ENCODE data around the gene OPN4. TPM values are rescaled to one million over a fixed set of nuclear protein-coding genes. Genes with fewer than 3 reads are reported as not detected.

The OPN4 gene
- total RNA-seq, 2 donors from 2014 or later, result not detected

DNA sequence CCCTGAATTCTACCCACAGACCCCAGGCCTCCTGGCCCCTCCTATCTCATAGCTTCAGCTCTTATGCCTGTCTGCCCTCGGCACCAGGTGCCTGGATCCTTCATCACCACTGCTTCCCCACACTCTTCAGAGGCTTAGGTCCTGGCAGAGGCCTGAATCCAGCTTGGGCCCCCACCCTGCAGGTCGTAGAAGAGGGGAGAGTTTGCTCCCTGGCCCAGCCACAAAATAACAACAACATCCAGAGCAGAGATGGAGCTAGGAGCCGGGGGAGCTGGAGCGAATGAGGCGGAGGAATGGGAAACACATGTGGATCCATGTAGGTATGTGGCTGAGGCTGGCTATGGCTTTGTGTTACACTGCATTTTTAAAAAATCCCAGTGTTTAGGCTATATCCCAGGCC, 7.8 kb upstream of the OPN4 start:
- Histone ChIP-seq H3K27me3 (ENCODE audit: control insufficient read depth, insufficient read depth, low read length, poor library complexity, severe bottlenecking) (no peaks in the 10 kb centered on the region), H3K36me3 (ENCODE audit: control insufficient read depth, insufficient read depth, low read length) (no peaks in the 10 kb centered on the region), H3K9me3 (ENCODE audit: control insufficient read depth, low read length) (peaks cover under 1% of the 10 kb centered on the region), H3K9ac (ENCODE audit: extremely low read depth, low read length, poor library complexity, severe bottlenecking) (no peak overlapping the region), H3K27ac (ENCODE audit: low read depth, low read length) (no peak overlapping the region), H3K4me1 (ENCODE audit: control insufficient read depth, insufficient read depth, low read length) (no peaks in the 10 kb centered on the region), H3K4me3 (ENCODE audit: low read length) (no peak overlapping the region)
- peaks cover 12% of the 10 kb centered on the region for H3K9me3 Mint-ChIP-seq
- H3K27me3 Mint-ChIP-seq (ENCODE audit: insufficient read depth), result no peaks in the 10 kb centered on the region
- no peaks in the 10 kb centered on the region for H3K4me1 Mint-ChIP-seq
- no peak overlapping the region for H3K27ac Mint-ChIP-seq
- peak; percentile 39 for DNase-seq
- TF ChIP-seq, protein P1, sequence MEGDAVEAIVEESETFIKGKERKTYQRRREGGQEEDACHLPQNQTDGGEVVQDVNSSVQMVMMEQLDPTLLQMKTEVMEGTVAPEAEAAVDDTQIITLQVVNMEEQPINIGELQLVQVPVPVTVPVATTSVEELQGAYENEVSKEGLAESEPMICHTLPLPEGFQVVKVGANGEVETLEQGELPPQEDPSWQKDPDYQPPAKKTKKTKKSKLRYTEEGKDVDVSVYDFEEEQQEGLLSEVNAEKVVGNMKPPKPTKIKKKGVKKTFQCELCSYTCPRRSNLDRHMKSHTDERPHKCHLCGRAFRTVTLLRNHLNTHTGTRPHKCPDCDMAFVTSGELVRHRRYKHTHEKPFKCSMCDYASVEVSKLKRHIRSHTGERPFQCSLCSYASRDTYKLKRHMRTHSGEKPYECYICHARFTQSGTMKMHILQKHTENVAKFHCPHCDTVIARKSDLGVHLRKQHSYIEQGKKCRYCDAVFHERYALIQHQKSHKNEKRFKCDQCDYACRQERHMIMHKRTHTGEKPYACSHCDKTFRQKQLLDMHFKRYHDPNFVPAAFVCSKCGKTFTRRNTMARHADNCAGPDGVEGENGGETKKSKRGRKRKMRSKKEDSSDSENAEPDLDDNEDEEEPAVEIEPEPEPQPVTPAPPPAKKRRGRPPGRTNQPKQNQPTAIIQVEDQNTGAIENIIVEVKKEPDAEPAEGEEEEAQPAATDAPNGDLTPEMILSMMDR (conservative IDR thresholded peaks at IDR 0.05), result no peak
- H3K36me3 Mint-ChIP-seq (ENCODE audit: low read depth), result no peaks in the 10 kb centered on the region
- 92 to 100% methylated on average over 3 to 5 of the region's 5 CpGs for WGBS, 2 experiments (ENCODE audit: insufficient coverage in 1 of 2, insufficient read length in 1 of 2)
- no peak overlapping the region for H3K4me3 Mint-ChIP-seq

DNA sequence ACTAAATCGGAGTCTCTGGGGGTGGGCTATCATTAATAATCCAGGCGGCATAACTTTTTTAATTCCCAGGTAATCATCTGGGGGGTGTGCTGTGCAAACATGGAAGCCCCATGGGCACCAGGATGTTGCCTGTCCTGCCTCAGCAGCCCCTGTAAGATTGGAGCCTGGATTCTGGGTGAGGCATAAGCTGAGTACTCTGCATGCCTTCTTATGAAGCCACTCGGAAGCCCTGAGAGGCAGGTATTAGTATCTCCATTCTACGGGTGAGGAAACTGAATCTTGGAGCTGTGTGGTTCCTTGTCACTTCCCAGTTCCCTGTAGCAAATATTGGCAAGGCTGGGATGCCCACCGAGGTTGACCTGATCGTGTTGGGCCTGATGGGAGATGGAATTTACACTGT, 7.4 kb upstream of the OPN4 start:
- WGBS, 2 experiments (ENCODE audit: insufficient coverage in 1 of 2, insufficient read length in 1 of 2), result 93 to 100% methylated on average over 4 to 6 of the region's 6 CpGs
- H3K9me3 Mint-ChIP-seq, result peaks cover 8% of the 10 kb centered on the region
- peak; percentile 39 for DNase-seq

DNA sequence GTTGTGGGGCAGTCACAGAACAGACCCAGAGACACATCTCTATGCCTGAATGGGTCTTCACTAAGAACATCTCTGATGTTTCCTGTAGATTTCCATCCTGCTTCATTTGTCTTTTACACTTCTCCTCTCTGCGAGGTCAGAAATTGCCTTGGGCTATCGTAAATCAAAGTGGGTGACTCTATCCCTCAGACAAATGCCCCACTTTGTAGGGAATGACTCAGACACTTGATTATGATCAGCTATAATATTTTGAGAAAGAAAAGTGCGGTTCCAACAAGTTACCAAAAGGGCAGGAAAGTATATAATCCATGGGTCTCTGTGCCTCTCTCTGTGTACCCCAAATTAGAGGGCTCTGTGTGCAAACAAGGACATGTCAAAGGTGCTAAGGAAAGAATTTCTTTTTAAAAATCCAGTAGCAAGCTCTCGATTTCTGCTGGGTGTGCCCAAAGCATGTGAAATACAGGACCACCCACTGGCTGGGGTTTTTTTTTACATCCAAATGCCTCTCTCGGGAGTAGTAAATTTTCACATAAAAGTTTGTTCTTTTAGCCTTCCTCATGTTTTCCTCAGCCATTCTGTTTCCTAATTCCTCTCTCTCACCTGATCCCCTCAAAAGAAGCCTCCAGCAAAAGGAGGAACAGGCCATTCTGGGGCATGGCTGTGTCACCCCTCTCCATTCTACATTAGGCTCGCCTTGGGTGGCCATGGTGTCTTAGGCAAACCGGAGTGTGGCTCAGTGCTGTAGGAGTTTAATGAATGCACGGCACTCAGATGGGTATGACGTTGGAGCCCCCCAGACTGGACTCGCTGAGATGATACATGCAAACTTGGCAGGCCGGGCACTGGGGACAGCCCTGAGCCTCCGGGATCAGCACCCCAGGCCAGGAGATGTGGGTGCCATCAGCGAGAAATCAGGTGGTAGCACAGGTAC, 6.3 kb upstream of the OPN4 start:
- Mint-ChIP-seq H3K27ac (no peak overlapping the region), H3K4me1 (peaks cover 8% of the 10 kb centered on the region), H3K4me3 (no peak overlapping the region), H3K36me3 (ENCODE audit: low read depth) (no peaks in the 10 kb centered on the region), H3K27me3 (ENCODE audit: insufficient read depth) (peaks cover 2% of the 10 kb centered on the region), H3K9me3 (no peaks in the 10 kb centered on the region)
- TF ChIP-seq, protein P1 (conservative IDR thresholded peaks at IDR 0.05), result no peak
- no peaks in the 10 kb centered on the region for H3K9me3 ChIP-seq (ENCODE audit: control insufficient read depth, low read length)
- H3K9ac ChIP-seq (ENCODE audit: extremely low read depth, low read length, poor library complexity, severe bottlenecking), result no peak overlapping the region
- DNase-seq, result no peak
- H3K36me3 ChIP-seq (ENCODE audit: control insufficient read depth, insufficient read depth, low read length), result no peaks in the 10 kb centered on the region
- no peaks in the 10 kb centered on the region for H3K4me1 ChIP-seq (ENCODE audit: control insufficient read depth, insufficient read depth, low read length)
- H3K4me3 ChIP-seq (ENCODE audit: low read length), result no peak overlapping the region
- no peaks in the 10 kb centered on the region for H3K27me3 ChIP-seq (ENCODE audit: control insufficient read depth, insufficient read depth, low read length, poor library complexity, severe bottlenecking)
- no peak overlapping the region for H3K27ac ChIP-seq (ENCODE audit: low read depth, low read length)
- WGBS, 2 experiments (ENCODE audit: insufficient coverage in 1 of 2, insufficient read length in 1 of 2), result 90 to 92% methylated on average over 9 to 13 of the region's 13 CpGs

More for the DNA sequence above, 7.4 kb upstream of the OPN4 start:
- no peaks in the 10 kb centered on the region for H3K27me3 ChIP-seq (ENCODE audit: control insufficient read depth, insufficient read depth, low read length, poor library complexity, severe bottlenecking)
- no peak overlapping the region for H3K9ac ChIP-seq (ENCODE audit: extremely low read depth, low read length, poor library complexity, severe bottlenecking)
- no peak overlapping the region for H3K27ac ChIP-seq (ENCODE audit: low read depth, low read length)
- Mint-ChIP-seq H3K36me3 (ENCODE audit: low read depth) (no peaks in the 10 kb centered on the region), H3K27ac (no peak overlapping the region), H3K27me3 (ENCODE audit: insufficient read depth) (peaks cover under 1% of the 10 kb centered on the region), H3K4me3 (no peak overlapping the region), H3K4me1 (peaks cover under 1% of the 10 kb centered on the region)
- no peak overlapping the region for H3K4me3 ChIP-seq (ENCODE audit: low read length)
- TF ChIP-seq, protein P1 (conservative IDR thresholded peaks at IDR 0.05), result no peak
- no peaks in the 10 kb centered on the region for H3K9me3 ChIP-seq (ENCODE audit: control insufficient read depth, low read length)
- H3K36me3 ChIP-seq (ENCODE audit: control insufficient read depth, insufficient read depth, low read length), result no peaks in the 10 kb centered on the region
- H3K4me1 ChIP-seq (ENCODE audit: control insufficient read depth, insufficient read depth, low read length), result no peaks in the 10 kb centered on the region
